ENCODE measurements around the gene FAM76B.

- TF ChIP-seq CTCF (IDR thresholded peaks at IDR 0.05; ENCODE audit: low read depth, low read length) (no peak), POLR2A (IDR thresholded peaks at IDR 0.05; ENCODE audit: extremely low read depth, insufficient read length) (no peak), MAX (IDR thresholded peaks at IDR 0.05; ENCODE audit: low read depth, low read length) (no peak), MYC (IDR thresholded peaks at IDR 0.05; ENCODE audit: low read depth, low read length) (no peak)
Observed at GRCh38 chr11:95792200-95792599, 2.6 kb upstream of the FAM76B start.
